Tibial nerve (tissue), 4 donors: Measurements from ENCODE around the gene FTCD. TPM values are rescaled to one million over a fixed set of nuclear protein-coding genes. Genes with fewer than 3 reads are reported as not detected.

Experiments
- DNase-seq, 2 donors: peaks; one replicate each; pipeline ENCODE4 v3.0.0-alpha.2; 2019; ENCODE audit warnings: low spot score in 2 of 2
- H3K27ac ChIP-seq, 4 donors: fragments of 200-600 bp; sonication (generic) in 3 of 4; one replicate each; pipeline ENCODE4 v1.5.1; 2017 to 2019; ENCODE audit warnings: mild to moderate bottlenecking in 1 of 4
- H3K27me3 ChIP-seq, 2 donors: fragments of 200-600 bp; sonication (generic) in 1 of 2; one replicate each; pipeline versions ENCODE4 v1.5.1 to v1.6.0; 2017 to 2019
- H3K36me3 ChIP-seq, 3 donors: fragments of 200-600 bp; sonication (generic); one replicate each; pipeline ENCODE4 v1.5.1; 2018 to 2019
- H3K4me1 ChIP-seq, 4 donors: fragments of 200-600 bp; sonication (generic) in 3 of 4; one replicate each; pipeline ENCODE4 v1.5.1; 2017 to 2019
- H3K4me3 ChIP-seq, 4 donors: fragments of 200-600 bp; sonication (generic) in 3 of 4; one replicate each; pipeline ENCODE4 v1.5.1; 2017 to 2019; ENCODE audit warnings: mild to moderate bottlenecking in 1 of 4, moderate library complexity in 1 of 4
- H3K9me3 ChIP-seq, 4 donors: fragments of 200-600 bp; sonication (generic) in 3 of 4; one replicate each; pipeline ENCODE4 v1.5.1; 2017 to 2019
- CTCF ChIP-seq, 5 experiments: fragments of 200-600 bp in 3 of 5; fragments of 450-650 bp in 2 of 5; sonication (generic) in 3 of 5; IDR thresholded peaks; one replicate each; pipeline ENCODE4 v1.5.1; 2016 to 2019; ENCODE audit warnings: antibody characterized with exemption in 5 of 5, mild to moderate bottlenecking in 3 of 5, moderate library complexity in 2 of 5
- EP300 ChIP-seq, 2 donors: sonication (generic); formaldehyde crosslinking; IDR thresholded peaks; one replicate each; pipeline ENCODE4 v1.6.1; 2017; ENCODE audit warnings: antibody characterized with exemption in 2 of 2, mild to moderate bottlenecking in 1 of 2
- POLR2A ChIP-seq, 2 donors: fragments of 450-650 bp; IDR thresholded peaks; one replicate each; pipeline ENCODE4 v1.6.1; 2017; ENCODE audit warnings: antibody characterized with exemption in 2 of 2, mild to moderate bottlenecking in 2 of 2, moderate library complexity in 2 of 2
- WGBS, 2 donors: methylation state at CpG; one replicate each; pipeline ENCODE4 v1.1.5; 2018; 5-methylcytosine and 5-hydroxymethylcytosine counted together
- total RNA-seq, 4 donors: library from RNA; depleted of rRNA; stranded (reverse); fragments of >200 nt; gene quantifications; one replicate each; pipeline ENCODE4 v1.1.0, GENCODE V29; 2016

The FTCD gene
- total RNA-seq, 4 donors from 2014 or later: 2.2 to 21.2 (median 2.5) TPM

DNA sequence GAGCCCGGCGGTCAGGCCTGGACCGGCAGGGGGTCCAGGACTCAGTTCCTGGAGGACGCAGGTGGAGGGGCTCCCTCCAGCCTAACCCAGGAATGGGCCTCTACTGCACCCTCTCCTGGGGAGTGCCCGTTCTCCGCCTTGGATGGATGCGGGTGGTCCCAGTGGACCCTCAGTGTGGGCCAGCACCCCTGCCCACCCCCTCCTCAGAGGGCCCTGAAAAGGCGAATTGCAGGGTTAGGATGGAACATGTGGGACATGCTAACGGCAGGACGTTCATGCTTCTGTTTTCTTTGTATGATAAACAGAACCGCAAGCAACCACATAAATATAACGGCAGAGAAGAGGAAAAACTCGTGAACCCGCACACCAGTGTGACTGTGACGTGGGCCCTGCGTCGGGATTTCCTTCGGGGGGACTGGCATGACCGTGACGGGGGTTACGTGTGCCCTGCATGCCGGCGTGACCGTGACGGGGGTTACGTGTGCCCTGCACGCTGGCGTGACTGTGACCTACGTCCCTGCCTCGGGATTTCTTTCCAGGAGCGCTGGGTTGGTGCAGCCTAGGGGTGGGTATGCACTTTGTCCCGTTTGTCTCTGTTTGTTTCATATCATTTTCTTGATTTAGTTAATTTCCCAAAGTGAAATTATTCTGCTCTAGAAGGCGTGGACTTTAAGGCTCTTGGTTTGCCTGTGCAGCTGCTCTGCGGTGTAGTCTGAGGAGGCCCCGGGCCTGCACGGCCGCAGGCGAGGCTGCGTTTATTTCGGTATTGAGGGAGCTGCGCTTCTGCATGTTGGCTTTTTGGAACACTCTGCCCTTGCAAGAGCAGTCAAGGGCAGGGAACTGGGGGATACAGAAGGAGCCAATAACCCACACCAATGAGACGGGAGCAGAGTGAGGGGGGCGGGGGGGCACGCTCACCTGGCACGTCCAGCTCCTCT, 3.1 kb downstream of the FTCD start:
- 79 to 86% methylated on average over 42 to 43 of the region's 45 CpGs for WGBS, 2 donors
- Histone ChIP-seq H3K9me3 (no peaks in the 10 kb centered on the region), H3K4me1 (peaks cover 0 to 11% (median 5%) of the 10 kb centered on the region in 4 donors), H3K27ac (no peak overlapping the region), H3K4me3 (no peak overlapping the region), H3K36me3 (no peaks in the 10 kb centered on the region), H3K27me3 (peaks cover 0 to 10% of the 10 kb centered on the region in 2 donors)
- TF ChIP-seq POLR2A (IDR thresholded peaks at IDR 0.05) (no peak), CTCF (IDR thresholded peaks at IDR 0.05) (no peak), EP300 (IDR thresholded peaks at IDR 0.05) (no peak)
- DNase-seq: no peak

GRCh38 chr21:46151261-46151988, 4.0 kb downstream of the FTCD start:
- H3K36me3 ChIP-seq: no peaks in the 10 kb centered on the region
- no peaks in the 10 kb centered on the region for H3K9me3 ChIP-seq
- H3K27ac ChIP-seq: no peak overlapping the region
- WGBS, 2 donors: 83 to 85% methylated on average over 33 to 45 of the region's 47 CpGs
- TF ChIP-seq POLR2A (IDR thresholded peaks at IDR 0.05): no peak
- no peak for TF ChIP-seq EP300 (IDR thresholded peaks at IDR 0.05)
- TF ChIP-seq CTCF (IDR thresholded peaks at IDR 0.05): no peak
- H3K27me3 ChIP-seq: peaks cover 0 to 10% of the 10 kb centered on the region in 2 donors
- H3K4me3 ChIP-seq: no peak overlapping the region
- DNase-seq: peak in 1 of 2 donors; percentile 8
- H3K4me1 ChIP-seq: peaks cover 0 to 11% (median 5%) of the 10 kb centered on the region in 4 donors

DNA sequence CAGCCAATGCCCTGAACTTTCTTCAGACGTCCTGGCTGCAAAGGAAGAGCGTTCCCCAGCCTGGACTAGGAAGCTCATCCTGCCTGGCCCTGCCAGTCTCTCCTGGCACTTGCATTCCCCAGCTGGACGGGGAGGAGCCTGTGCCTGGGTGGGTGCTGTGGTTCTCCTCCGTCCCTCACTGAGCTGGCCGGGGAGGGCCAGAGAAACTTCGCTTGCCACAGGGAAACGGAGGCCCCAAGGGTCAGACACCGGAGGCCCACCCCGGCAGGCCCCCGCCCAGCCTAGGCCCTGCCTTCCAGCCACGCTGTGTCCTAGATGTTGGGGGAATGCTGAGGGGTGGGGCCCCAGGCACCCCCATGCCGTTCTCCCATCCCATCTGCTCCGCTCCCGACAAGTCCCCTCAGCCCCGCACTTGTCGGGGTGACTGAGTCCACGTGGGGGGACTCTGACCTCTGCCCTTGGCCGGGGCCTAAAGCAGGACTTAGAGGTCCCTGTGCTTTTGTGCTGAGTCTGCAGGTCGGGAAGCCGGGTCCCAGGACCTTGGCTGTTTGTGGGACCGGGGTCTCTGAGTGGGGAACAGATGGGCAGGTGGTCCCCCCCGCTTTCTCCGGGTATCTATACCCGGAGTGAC, 4.8 kb downstream of the FTCD start:
- Histone ChIP-seq H3K9me3 (no peaks in the 10 kb centered on the region), H3K36me3 (no peaks in the 10 kb centered on the region), H3K27ac (no peak overlapping the region), H3K4me3 (no peak overlapping the region), H3K4me1 (peaks cover 0 to 11% (median 5%) of the 10 kb centered on the region in 4 donors), H3K27me3 (peaks cover 0 to 10% of the 10 kb centered on the region in 2 donors)
- TF ChIP-seq CTCF (IDR thresholded peaks at IDR 0.05): no peak
- TF ChIP-seq POLR2A (IDR thresholded peaks at IDR 0.05): no peak
- TF ChIP-seq EP300 (IDR thresholded peaks at IDR 0.05): no peak
- WGBS, 2 donors: 68 to 78% methylated on average over 22 to 24 of the region's 24 CpGs
- DNase-seq: peak in 1 of 2 donors; percentile 11

- Histone ChIP-seq H3K4me1 (peaks cover 0 to 11% (median 5%) of the 10 kb centered on the region in 4 donors), H3K27me3 (peaks cover 0 to 10% of the 10 kb centered on the region in 2 donors), H3K36me3 (no peaks in the 10 kb centered on the region), H3K27ac (no peak overlapping the region), H3K9me3 (no peaks in the 10 kb centered on the region), H3K4me3 (no peak overlapping the region)
- DNase-seq: peak in 1 of 2 donors; percentile 9
- WGBS, 2 donors: 72 to 75% methylated on average over 18 to 19 of the region's 19 CpGs
- no peak for TF ChIP-seq EP300 (IDR thresholded peaks at IDR 0.05)
- no peak for TF ChIP-seq CTCF (IDR thresholded peaks at IDR 0.05)
- no peak for TF ChIP-seq POLR2A (IDR thresholded peaks at IDR 0.05)
Measured at GRCh38 chr21:46150073-46150472, 5.3 kb downstream of the FTCD start.
